ENCODE data around the gene ERH.

ERH gene

GRCh38 chr14:69375722-69376121 lies 22.4 kb downstream of the ERH start:
- no peak for TF ChIP-seq CTCF (IDR thresholded peaks at IDR 0.05; ENCODE audit: insufficient read depth, low read length, poor library complexity, severe bottlenecking)
- H3K36me3 ChIP-seq (ENCODE audit: control insufficient read depth, insufficient read depth, low read length), result peaks cover 9% of the 10 kb centered on the region
- no peak overlapping the region for H3K4me3 ChIP-seq (replicated peaks; ENCODE audit: low read depth, low read length)
- no peaks in the 10 kb centered on the region for H3K27me3 ChIP-seq (replicated peaks; ENCODE audit: control insufficient read depth, insufficient read depth, low read length)
- DNase-seq (ENCODE audit: extremely low read depth, insufficient read length), result no peak

- no peak for TF ChIP-seq CTCF (IDR thresholded peaks at IDR 0.05; ENCODE audit: insufficient read depth, low read length, poor library complexity, severe bottlenecking)
- no peaks in the 10 kb centered on the region for H3K27me3 ChIP-seq (replicated peaks; ENCODE audit: control insufficient read depth, insufficient read depth, low read length)
- H3K4me3 ChIP-seq (replicated peaks; ENCODE audit: low read depth, low read length), result no peak overlapping the region
- no peak for DNase-seq (ENCODE audit: extremely low read depth, insufficient read length)
- peaks cover 9% of the 10 kb centered on the region for H3K36me3 ChIP-seq (ENCODE audit: control insufficient read depth, insufficient read depth, low read length)
Measured at GRCh38 chr14:69375182-69375581, 22.9 kb downstream of the ERH start.

- H3K27me3 ChIP-seq (replicated peaks; ENCODE audit: control insufficient read depth, insufficient read depth, low read length), result no peaks in the 10 kb centered on the region
- TF ChIP-seq CTCF (IDR thresholded peaks at IDR 0.05; ENCODE audit: insufficient read depth, low read length, poor library complexity, severe bottlenecking), result no peak
- no peak for DNase-seq (ENCODE audit: extremely low read depth, insufficient read length)
- H3K4me3 ChIP-seq (replicated peaks; ENCODE audit: low read depth, low read length), result no peak overlapping the region
- H3K36me3 ChIP-seq (ENCODE audit: control insufficient read depth, insufficient read depth, low read length), result peaks cover 7% of the 10 kb centered on the region
Measured at GRCh38 chr14:69374235-69374634, 23.9 kb downstream of the ERH start.

- DNase-seq (ENCODE audit: extremely low read depth, insufficient read length), result no peak
- Histone ChIP-seq H3K27me3 (replicated peaks; ENCODE audit: control insufficient read depth, insufficient read depth, low read length) (no peaks in the 10 kb centered on the region), H3K36me3 (ENCODE audit: control insufficient read depth, insufficient read depth, low read length) (peaks cover 7% of the 10 kb centered on the region), H3K4me3 (replicated peaks; ENCODE audit: low read depth, low read length) (no peak overlapping the region)
- TF ChIP-seq CTCF (IDR thresholded peaks at IDR 0.05; ENCODE audit: insufficient read depth, low read length, poor library complexity, severe bottlenecking), result no peak
Measured at GRCh38 chr14:69373104-69373503, 25.0 kb downstream of the ERH start.

GRCh38 chr14:69372146-69372545 lies 26.0 kb downstream of the ERH start:
- DNase-seq (ENCODE audit: extremely low read depth, insufficient read length), result no peak
- Histone ChIP-seq H3K36me3 (ENCODE audit: control insufficient read depth, insufficient read depth, low read length) (peaks cover 7% of the 10 kb centered on the region), H3K4me3 (replicated peaks; ENCODE audit: low read depth, low read length) (no peak overlapping the region), H3K27me3 (replicated peaks; ENCODE audit: control insufficient read depth, insufficient read depth, low read length) (no peaks in the 10 kb centered on the region)
- no peak for TF ChIP-seq CTCF (IDR thresholded peaks at IDR 0.05; ENCODE audit: insufficient read depth, low read length, poor library complexity, severe bottlenecking)

DNA sequence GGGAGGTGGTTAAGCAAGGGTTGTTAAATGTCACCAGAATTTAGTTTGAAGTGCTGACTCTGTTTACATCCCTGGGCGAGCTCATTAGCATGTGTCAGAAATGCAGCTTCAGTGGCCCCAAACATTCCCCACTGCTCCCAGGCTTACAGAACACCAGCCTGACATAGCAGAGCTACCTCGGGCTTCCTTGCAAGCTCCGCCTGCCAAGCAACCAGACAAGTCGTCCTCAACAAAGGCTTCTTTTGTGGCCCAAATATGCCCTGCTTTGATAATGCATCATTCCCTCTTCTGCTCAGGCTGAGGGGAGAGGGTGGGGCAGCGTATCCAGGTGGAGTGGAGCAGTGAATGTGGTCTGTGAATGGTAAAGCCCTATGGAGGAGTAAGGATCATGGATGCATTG lies 28.0 kb downstream of the ERH start:
- H3K4me3 ChIP-seq (replicated peaks; ENCODE audit: low read depth, low read length), result no peak overlapping the region
- no peak for TF ChIP-seq CTCF (IDR thresholded peaks at IDR 0.05; ENCODE audit: insufficient read depth, low read length, poor library complexity, severe bottlenecking)
- peaks cover 3% of the 10 kb centered on the region for H3K36me3 ChIP-seq (ENCODE audit: control insufficient read depth, insufficient read depth, low read length)
- H3K27me3 ChIP-seq (replicated peaks; ENCODE audit: control insufficient read depth, insufficient read depth, low read length), result no peaks in the 10 kb centered on the region
- no peak for DNase-seq (ENCODE audit: extremely low read depth, insufficient read length)

Data from GM06990 (cell line).